C4-2B (cell line): ENCODE data around the gene MEGF8.

Experiments
- ZFX ChIP-seq: fragments of 450-650 bp; IDR thresholded peaks from 2 replicates; pipeline ENCODE4 v1.6.1; 2017
- TF ChIP-seq, protein P1 (sequence below): fragments of 450-650 bp; conservative IDR thresholded peaks from 2 replicates; pipeline ENCODE4 v1.5.1; 2017; ENCODE audit warnings: mild to moderate bottlenecking

DNA sequence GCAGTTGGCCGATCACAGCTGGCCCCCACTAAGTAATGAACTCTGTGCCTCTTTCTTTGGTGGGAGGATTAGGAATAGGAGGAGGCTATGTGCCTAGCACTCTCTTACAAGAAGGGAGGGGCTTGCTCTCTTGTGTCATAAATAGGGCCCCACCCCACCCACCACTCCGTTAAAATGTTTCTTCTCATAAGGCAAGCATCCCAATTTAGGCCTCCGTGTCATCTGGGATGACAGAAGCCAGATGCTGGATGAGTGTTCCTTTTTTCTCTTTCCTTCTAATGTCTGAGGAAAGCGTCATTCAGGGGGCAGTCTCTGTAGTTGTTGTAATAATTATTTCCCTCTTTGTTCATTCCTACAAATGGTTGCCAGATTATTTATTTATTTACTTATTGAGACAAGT lies 101.9 kb downstream of the MEGF8 start, which contains the start of gene LIPE:
- TF ChIP-seq, protein P1, sequence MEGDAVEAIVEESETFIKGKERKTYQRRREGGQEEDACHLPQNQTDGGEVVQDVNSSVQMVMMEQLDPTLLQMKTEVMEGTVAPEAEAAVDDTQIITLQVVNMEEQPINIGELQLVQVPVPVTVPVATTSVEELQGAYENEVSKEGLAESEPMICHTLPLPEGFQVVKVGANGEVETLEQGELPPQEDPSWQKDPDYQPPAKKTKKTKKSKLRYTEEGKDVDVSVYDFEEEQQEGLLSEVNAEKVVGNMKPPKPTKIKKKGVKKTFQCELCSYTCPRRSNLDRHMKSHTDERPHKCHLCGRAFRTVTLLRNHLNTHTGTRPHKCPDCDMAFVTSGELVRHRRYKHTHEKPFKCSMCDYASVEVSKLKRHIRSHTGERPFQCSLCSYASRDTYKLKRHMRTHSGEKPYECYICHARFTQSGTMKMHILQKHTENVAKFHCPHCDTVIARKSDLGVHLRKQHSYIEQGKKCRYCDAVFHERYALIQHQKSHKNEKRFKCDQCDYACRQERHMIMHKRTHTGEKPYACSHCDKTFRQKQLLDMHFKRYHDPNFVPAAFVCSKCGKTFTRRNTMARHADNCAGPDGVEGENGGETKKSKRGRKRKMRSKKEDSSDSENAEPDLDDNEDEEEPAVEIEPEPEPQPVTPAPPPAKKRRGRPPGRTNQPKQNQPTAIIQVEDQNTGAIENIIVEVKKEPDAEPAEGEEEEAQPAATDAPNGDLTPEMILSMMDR = no peak
- no peak for TF ChIP-seq ZFX
